Progenitor cell of endocrine pancreas (in vitro differentiated cells): ENCODE results near the gene RARRES1. TPM values are rescaled to one million over a fixed set of nuclear protein-coding genes. Genes with fewer than 3 reads are reported as not detected.

ENCODE experiments used
- DNase-seq: peaks from one replicate; pipeline ENCODE4 v3.0.0; 2021; ENCODE audit warnings: low spot score; ENCODE audit not compliant: unreplicated experiment
- H3K27ac Mint-ChIP-seq: 2 replicates; pipeline ENCODE4 v1.8.0; 2021; ENCODE audit warnings: mild to moderate bottlenecking, moderate library complexity, mixed read lengths
- H3K27me3 Mint-ChIP-seq: 2 replicates; pipeline ENCODE4 v1.8.0; 2021; ENCODE audit warnings: mixed read lengths
- H3K36me3 Mint-ChIP-seq: 2 replicates; pipeline ENCODE4 v1.8.0; 2022; ENCODE audit warnings: mixed read lengths; ENCODE audit not compliant: insufficient read depth
- H3K4me1 Mint-ChIP-seq: 2 replicates; pipeline ENCODE4 v1.8.0; 2021; ENCODE audit warnings: low read depth, mixed read lengths
- H3K4me3 Mint-ChIP-seq: 2 replicates; pipeline ENCODE4 v1.8.0; 2021; ENCODE audit warnings: low read depth, mild to moderate bottlenecking, moderate library complexity, mixed read lengths
- H3K9me3 Mint-ChIP-seq: 2 replicates; pipeline ENCODE4 v1.8.0; 2021; ENCODE audit warnings: low read depth, mixed read lengths
- CTCF ChIP-seq: fragments of 200-600 bp; sonication (generic); IDR thresholded peaks from one replicate; pipeline ENCODE4 v1.5.0; 2021; ENCODE audit warnings: antibody characterized with exemption, mild to moderate bottlenecking; ENCODE audit not compliant: unreplicated experiment
- total RNA-seq: library from RNA; stranded (reverse); gene quantifications from 2 replicates; pipeline ENCODE4 v1.2.1, GENCODE V29; 2021

RARRES1 gene
- total RNA-seq, 1 donor from 2014 or later, result 3.3 TPM

GRCh38 chr3:158711886-158712285 lies 20.4 kb downstream of the RARRES1 start:
- H3K4me3 Mint-ChIP-seq, result no peak overlapping the region
- H3K4me1 Mint-ChIP-seq, result no peaks in the 10 kb centered on the region

GRCh38 chr3:158710601-158711000 lies 21.7 kb downstream of the RARRES1 start:
- Mint-ChIP-seq H3K4me1 (no peaks in the 10 kb centered on the region), H3K27me3 (no peaks in the 10 kb centered on the region), H3K9me3 (no peaks in the 10 kb centered on the region), H3K27ac (no peak overlapping the region), H3K4me3 (no peak overlapping the region), H3K36me3 (peaks cover 7% of the 10 kb centered on the region)
- no peak for DNase-seq
- no peak for TF ChIP-seq CTCF

More at GRCh38 chr3:158711886-158712285, 20.4 kb downstream of the RARRES1 start:
- H3K9me3 Mint-ChIP-seq, result no peaks in the 10 kb centered on the region
- DNase-seq, result no peak
- TF ChIP-seq CTCF, result no peak
- no peaks in the 10 kb centered on the region for H3K27me3 Mint-ChIP-seq
- H3K27ac Mint-ChIP-seq, result no peak overlapping the region
- peaks cover 7% of the 10 kb centered on the region for H3K36me3 Mint-ChIP-seq

GRCh38 chr3:158709666-158710083 lies 22.6 kb downstream of the RARRES1 start:
- Mint-ChIP-seq H3K27ac (no peak overlapping the region), H3K4me3 (no peak overlapping the region), H3K27me3 (no peaks in the 10 kb centered on the region), H3K36me3 (peaks cover 7% of the 10 kb centered on the region), H3K4me1 (no peaks in the 10 kb centered on the region), H3K9me3 (no peaks in the 10 kb centered on the region)
- no peak for TF ChIP-seq CTCF
- DNase-seq, result no peak

GRCh38 chr3:158703566-158703965 lies 28.7 kb downstream of the RARRES1 start:
- Mint-ChIP-seq H3K36me3 (peaks cover 7% of the 10 kb centered on the region), H3K27ac (no peak overlapping the region), H3K27me3 (no peaks in the 10 kb centered on the region), H3K4me3 (no peak overlapping the region), H3K4me1 (no peaks in the 10 kb centered on the region), H3K9me3 (no peaks in the 10 kb centered on the region)
- TF ChIP-seq CTCF, result no peak
- DNase-seq, result no peak

GRCh38 chr3:158702815-158703481 lies 29.3 kb downstream of the RARRES1 start:
- DNase-seq, result no peak
- peaks cover 2% of the 10 kb centered on the region for H3K36me3 Mint-ChIP-seq
- H3K4me3 Mint-ChIP-seq, result no peak overlapping the region
- no peak overlapping the region for H3K27ac Mint-ChIP-seq
- no peaks in the 10 kb centered on the region for H3K27me3 Mint-ChIP-seq
- no peak for TF ChIP-seq CTCF
- H3K4me1 Mint-ChIP-seq, result no peaks in the 10 kb centered on the region
- no peaks in the 10 kb centered on the region for H3K9me3 Mint-ChIP-seq
